Mesothelial cell of epicardium (in vitro differentiated cells): ENCODE measurements around the gene TOM1L2. TPM values are rescaled to one million over a fixed set of nuclear protein-coding genes. Genes with fewer than 3 reads are reported as not detected.

ENCODE experiments used
- DNase-seq, 2 experiments: peaks; one replicate each; pipeline ENCODE4 v3.0.0; 2021; ENCODE audit warnings: low spot score in 2 of 2; ENCODE audit not compliant: unreplicated experiment in 2 of 2
- H3K27ac Mint-ChIP-seq: 2 replicates; pipeline ENCODE4 v1.8.0; 2021; ENCODE audit warnings: mixed read lengths
- H3K27me3 Mint-ChIP-seq: 2 replicates; pipeline ENCODE4 v1.8.0; 2021; ENCODE audit warnings: low read depth, mixed read lengths
- H3K36me3 Mint-ChIP-seq: 2 replicates; pipeline ENCODE4 v1.8.0; 2021; ENCODE audit warnings: mixed read lengths
- H3K4me1 Mint-ChIP-seq: 2 replicates; pipeline ENCODE4 v1.8.0; 2021; ENCODE audit warnings: mixed read lengths
- H3K4me3 Mint-ChIP-seq: 2 replicates; pipeline ENCODE4 v1.8.0; 2021; ENCODE audit warnings: mild to moderate bottlenecking, moderate library complexity, mixed read lengths
- H3K9me3 Mint-ChIP-seq: 2 replicates; pipeline ENCODE4 v1.8.0; 2021; ENCODE audit warnings: mixed read lengths
- total RNA-seq: library from RNA; stranded (reverse); gene quantifications from 3 replicates; pipeline ENCODE4 v1.2.1, GENCODE V29; 2021
- TF ChIP-seq, protein P1 (sequence below): fragments of 200-600 bp; sonication (generic); IDR thresholded peaks from one replicate; pipeline ENCODE4 v1.5.0; 2021; ENCODE audit warnings: antibody characterized with exemption; ENCODE audit not compliant: unreplicated experiment

The TOM1L2 gene
- total RNA-seq, 1 donor from 2014 or later: 126 TPM

- H3K36me3 Mint-ChIP-seq: no peaks in the 10 kb centered on the region
- no peaks in the 10 kb centered on the region for H3K9me3 Mint-ChIP-seq
- H3K4me3 Mint-ChIP-seq: no peak overlapping the region
- H3K27me3 Mint-ChIP-seq: no peaks in the 10 kb centered on the region
- DNase-seq: no peak
- peak overlapping the region; percentile 2 for H3K27ac Mint-ChIP-seq
- H3K4me1 Mint-ChIP-seq: peaks cover 12% of the 10 kb centered on the region
- TF ChIP-seq, protein P1, sequence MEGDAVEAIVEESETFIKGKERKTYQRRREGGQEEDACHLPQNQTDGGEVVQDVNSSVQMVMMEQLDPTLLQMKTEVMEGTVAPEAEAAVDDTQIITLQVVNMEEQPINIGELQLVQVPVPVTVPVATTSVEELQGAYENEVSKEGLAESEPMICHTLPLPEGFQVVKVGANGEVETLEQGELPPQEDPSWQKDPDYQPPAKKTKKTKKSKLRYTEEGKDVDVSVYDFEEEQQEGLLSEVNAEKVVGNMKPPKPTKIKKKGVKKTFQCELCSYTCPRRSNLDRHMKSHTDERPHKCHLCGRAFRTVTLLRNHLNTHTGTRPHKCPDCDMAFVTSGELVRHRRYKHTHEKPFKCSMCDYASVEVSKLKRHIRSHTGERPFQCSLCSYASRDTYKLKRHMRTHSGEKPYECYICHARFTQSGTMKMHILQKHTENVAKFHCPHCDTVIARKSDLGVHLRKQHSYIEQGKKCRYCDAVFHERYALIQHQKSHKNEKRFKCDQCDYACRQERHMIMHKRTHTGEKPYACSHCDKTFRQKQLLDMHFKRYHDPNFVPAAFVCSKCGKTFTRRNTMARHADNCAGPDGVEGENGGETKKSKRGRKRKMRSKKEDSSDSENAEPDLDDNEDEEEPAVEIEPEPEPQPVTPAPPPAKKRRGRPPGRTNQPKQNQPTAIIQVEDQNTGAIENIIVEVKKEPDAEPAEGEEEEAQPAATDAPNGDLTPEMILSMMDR: no peak
These were observed 127.7 kb downstream of the TOM1L2 start for GRCh38 chr17:17844500-17844899.

GRCh38 chr17:17844079-17844478, 128.1 kb downstream of the TOM1L2 start:
- Mint-ChIP-seq H3K9me3 (no peaks in the 10 kb centered on the region), H3K27ac (no peak overlapping the region), H3K36me3 (no peaks in the 10 kb centered on the region), H3K4me1 (peaks cover 16% of the 10 kb centered on the region), H3K27me3 (no peaks in the 10 kb centered on the region), H3K4me3 (no peak overlapping the region)
- no peak for DNase-seq
- TF ChIP-seq, protein P1: no peak

DNA sequence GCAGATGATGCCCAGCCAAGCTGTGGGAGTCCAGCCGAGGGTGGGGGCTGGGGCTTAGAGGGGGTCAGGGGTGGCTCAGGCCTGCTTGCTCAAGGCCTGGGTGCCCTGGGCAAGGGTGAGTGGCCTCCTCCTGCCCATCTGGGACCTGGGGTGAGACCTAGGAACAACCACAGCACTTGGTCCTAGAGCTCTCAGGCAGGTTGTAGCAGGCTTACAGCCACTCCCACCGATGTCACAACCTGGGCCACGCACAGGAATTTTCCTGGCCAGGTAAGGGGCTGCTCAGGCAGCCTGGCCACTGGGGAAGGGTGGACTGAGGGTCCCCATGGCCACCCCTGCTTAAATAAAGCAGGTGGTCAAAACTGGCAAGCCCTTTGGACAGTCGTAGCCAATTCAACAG, 129.1 kb downstream of the TOM1L2 start:
- peak overlapping the region; percentile 79 for H3K27ac Mint-ChIP-seq
- H3K27me3 Mint-ChIP-seq: no peaks in the 10 kb centered on the region
- H3K4me1 Mint-ChIP-seq: peaks cover 24% of the 10 kb centered on the region
- no peaks in the 10 kb centered on the region for H3K36me3 Mint-ChIP-seq
- TF ChIP-seq, protein P1: no peak
- no peaks in the 10 kb centered on the region for H3K9me3 Mint-ChIP-seq
- no peak overlapping the region for H3K4me3 Mint-ChIP-seq
- DNase-seq: no peak

GRCh38 chr17:17842111-17842876, 129.9 kb downstream of the TOM1L2 start:
- H3K27ac Mint-ChIP-seq: peak overlapping the region; percentile 93
- no peaks in the 10 kb centered on the region for H3K27me3 Mint-ChIP-seq
- DNase-seq: no peak
- TF ChIP-seq, protein P1: no peak
- H3K4me3 Mint-ChIP-seq: no peak overlapping the region
- H3K36me3 Mint-ChIP-seq: no peaks in the 10 kb centered on the region
- H3K4me1 Mint-ChIP-seq: peaks cover 32% of the 10 kb centered on the region
- H3K9me3 Mint-ChIP-seq: no peaks in the 10 kb centered on the region

GRCh38 chr17:17841601-17842025, 130.6 kb downstream of the TOM1L2 start:
- Mint-ChIP-seq H3K27ac (peak overlapping the region; percentile 93), H3K4me1 (peaks cover 36% of the 10 kb centered on the region), H3K36me3 (no peaks in the 10 kb centered on the region), H3K4me3 (no peak overlapping the region), H3K27me3 (no peaks in the 10 kb centered on the region), H3K9me3 (no peaks in the 10 kb centered on the region)
- TF ChIP-seq, protein P1: no peak
- no peak for DNase-seq
